ENCODE measurements around the gene FBF1.
"Not testable (repeated sequence)": the region's sequence is repeated elsewhere in the genome, so short reads cannot be mapped to it uniquely, and the experiment has no call there.

FBF1 gene

DNA sequence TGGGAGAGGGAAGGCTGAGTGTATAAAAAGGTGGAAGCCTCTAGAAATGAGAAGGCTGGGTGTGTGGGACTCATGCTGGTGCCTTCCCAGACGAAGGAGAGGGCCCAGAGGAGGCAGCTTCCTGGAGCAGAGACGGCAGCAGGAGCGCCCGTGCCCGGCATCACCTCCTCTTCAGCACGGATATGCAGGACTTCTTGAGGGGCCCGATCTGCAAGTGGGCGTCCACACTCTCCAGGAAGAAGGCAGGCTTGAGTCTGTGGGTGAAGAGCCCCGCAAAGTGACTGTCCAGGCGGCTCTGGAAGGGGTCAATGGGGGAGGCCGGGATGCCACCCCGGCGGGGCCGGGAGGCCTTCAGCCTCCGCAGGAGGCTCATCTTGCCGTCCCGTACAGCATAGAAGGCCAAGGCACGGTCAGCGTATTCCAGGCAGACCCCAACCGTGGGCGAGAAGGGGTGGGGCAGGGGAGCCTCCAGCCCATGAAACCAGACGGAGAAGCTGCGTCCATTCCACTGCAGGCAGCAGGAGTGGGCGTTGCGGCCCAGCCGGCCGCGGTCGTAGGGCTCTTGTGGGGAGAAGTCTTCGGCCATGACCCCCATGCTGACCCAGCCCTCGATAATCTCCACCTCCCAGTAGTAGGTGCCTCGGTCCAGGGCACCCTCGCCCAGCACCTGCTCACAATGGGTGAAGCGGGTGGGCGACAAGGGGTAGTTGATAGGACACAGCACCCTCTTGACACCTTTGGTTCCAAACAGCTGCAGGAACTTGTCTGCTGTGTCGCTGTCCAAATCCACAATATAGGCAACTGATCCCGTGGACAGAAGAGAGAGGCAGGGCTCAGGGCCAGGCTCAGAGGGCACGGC is 66.3 kb downstream of the FBF1 start:
- no peak for DNase-seq

- DNase-seq = no peak
These were observed 67.1 kb downstream of the FBF1 start for GRCh38 chr17:75873587-75874322.

GRCh38 chr17:75872434-75873351 is 68.1 kb downstream of the FBF1 start:
- DNase-seq = peak; percentile 61

- DNase-seq = not testable (repeated sequence)
These were observed 70.6 kb downstream of the FBF1 start for GRCh38 chr17:75870228-75870627.

DNA sequence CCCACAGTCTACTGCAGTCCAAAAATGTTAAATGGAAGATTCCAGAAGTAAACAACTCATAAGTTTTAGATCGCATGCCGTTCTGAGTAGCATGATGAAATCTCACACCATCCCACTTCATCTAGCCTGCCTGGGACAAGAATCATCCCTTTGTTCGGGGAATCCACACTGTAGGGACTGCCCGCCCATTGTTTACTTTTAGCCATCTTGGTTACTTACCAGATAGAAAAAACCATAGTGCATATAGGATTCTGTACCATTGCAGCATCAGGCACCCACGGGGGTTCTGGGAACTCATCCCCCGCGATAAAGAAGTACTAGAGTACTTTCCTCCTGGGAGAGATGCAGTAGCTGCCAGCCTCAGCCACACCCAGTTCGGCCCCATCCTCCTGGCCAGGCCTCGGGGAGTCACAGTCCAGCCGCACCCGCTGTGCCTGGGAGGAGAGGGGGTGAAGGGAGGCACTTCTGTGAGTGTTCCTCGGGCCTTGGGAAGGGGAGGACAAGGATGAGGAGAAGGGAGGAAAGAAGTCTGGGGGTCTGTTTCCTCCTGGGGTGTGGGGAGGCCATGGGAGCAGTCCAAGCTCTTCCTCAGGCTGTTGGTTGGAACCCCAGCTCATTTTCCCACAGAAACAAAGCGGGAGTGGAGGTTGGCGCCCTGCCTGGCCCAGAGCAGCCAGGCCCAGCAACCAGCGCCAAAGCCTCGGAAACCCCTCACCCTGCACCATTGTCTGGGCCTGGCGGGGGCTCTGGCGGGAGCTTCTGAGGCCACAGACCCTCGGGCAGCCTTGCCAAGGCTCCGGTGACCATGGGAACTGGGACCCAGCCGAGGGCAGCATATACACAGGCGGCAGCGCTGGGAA is 71.3 kb downstream of the FBF1 start:
- peak; percentile 40 for DNase-seq

- not testable (repeated sequence) for DNase-seq
These were observed 72.0 kb downstream of the FBF1 start for GRCh38 chr17:75868730-75869281.

GRCh38 chr17:75865404-75866188 is 75.2 kb downstream of the FBF1 start:
- not testable (repeated sequence) for DNase-seq

DNA sequence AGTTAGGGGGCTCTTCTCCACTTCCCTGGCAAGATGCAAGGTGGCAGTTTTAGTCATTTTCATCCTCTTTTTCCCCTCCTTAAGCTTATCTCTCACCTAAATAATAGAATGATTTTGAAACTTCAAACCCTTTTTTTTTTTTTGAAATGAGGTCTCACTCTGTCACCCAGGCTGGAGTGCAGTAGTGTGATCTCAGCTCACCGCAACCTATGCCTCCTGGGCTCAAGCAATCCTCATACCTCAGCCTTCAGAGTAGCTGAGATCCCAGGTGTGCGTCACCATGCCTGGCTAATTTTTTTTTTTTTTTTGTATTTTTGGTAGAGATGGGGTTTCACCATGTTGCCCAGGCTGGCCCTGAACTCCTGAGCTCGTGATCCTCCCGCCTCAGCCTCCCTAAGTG is 76.0 kb downstream of the FBF1 start:
- DNase-seq = not testable (repeated sequence)

- DNase-seq = peak; percentile 58
These were observed 76.4 kb downstream of the FBF1 start for GRCh38 chr17:75864448-75864871.

DNA sequence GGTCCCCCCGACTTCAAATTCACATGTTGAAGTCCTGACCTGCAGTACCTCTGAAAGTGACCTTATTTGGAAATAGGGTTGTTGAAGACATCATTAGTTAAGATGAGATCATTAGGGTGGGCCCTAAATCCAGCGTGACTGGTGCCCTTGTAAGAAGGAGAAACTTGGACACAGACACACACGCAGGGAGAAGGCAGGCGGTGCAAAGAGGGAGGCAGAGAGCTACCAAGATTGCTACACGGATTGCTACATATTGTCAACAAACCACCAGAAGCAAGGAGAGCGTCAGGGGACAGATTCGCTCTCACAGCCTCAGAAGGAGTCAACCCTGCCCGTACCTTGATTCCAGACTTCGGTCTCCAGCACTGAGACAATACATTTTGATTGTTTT is 78.9 kb downstream of the FBF1 start:
- DNase-seq = no peak
